ENCODE results near the gene BIRC6. TPM values are rescaled to one million over a fixed set of nuclear protein-coding genes. Genes with fewer than 3 reads are reported as not detected.

BIRC6 gene
- total and polyA plus RNA-seq, 2 of the 4 experiments (the other 2 are of a cell fraction) = 26.5 to 316 TPM

DNA sequence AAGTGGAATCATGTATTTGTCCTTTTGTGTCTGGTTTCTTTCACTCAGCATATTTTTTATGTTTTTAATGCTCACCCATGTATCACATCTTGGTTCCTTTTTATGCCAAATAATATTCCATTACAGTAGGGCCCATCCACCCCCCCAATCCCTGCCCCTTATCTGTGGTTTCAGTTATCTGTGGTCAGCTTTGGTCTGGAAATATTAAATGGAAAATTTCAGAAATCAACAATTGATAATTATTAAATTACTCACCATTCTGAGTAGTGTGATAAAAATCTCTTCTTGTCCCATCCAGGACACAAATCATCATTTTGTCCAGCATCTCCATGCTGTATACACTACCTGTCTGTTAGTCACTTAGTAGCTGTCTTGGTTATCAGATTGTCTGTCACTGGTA, 66.7 kb downstream of the BIRC6 start:
- Histone ChIP-seq H4K8ac (ENCODE audit: low read depth in 2 of 2, low read length in 2 of 2) (peak overlapping the region; percentile 61 to 76), H4K91ac (ENCODE audit: insufficient read depth, low read depth, low read length) (peak overlapping the region; percentile 41; the same call in 1 of the 2 replicates), H2AK5ac (ENCODE audit: low read depth, low read length) (0 out of 2 replicates have a peak overlapping the region, but pooled peaks have one; percentile 87), H3K14ac (replicated peaks; ENCODE audit: low read depth, low read length) (peak overlapping the region; percentile 75; the same call in 1 of the 2 replicates), H3K23ac (ENCODE audit: low read depth, low read length) (peak overlapping the region; percentile 81; the same call in 1 of the 2 replicates), H3K27me3 (ENCODE audit: control insufficient read depth, insufficient read depth, low read length) (no peaks in the 10 kb centered on the region), H2BK5ac (ENCODE audit: low read depth, low read length, poor library complexity, severe bottlenecking) (peak overlapping the region; percentile 97), H3K36me3 (ENCODE audit: control insufficient read depth, insufficient read depth, low read length) (peaks cover 5% of the 10 kb centered on the region), H3K9me1 (ENCODE audit: insufficient read depth, low read length) (peaks cover 5% of the 10 kb centered on the region; the same call in 1 of the 2 replicates), H4K5ac (ENCODE audit: low read depth, low read length) (peak overlapping the region; percentile 76; the same call in 1 of the 2 replicates), H2AK9ac (replicated peaks; ENCODE audit: low read depth, low read length, poor library complexity) (no peak overlapping the region), H3K4me2 (ENCODE audit: low read depth, low read length) (peak overlapping the region; percentile 56; the same call in 1 of the 2 replicates), H3K9me3 (ENCODE audit: control insufficient read depth, insufficient read depth, low read length) (no peaks in the 10 kb centered on the region), H4K20me1 (ENCODE audit: insufficient read depth, low read length) (peaks cover 4% of the 10 kb centered on the region; the same call in 1 of the 2 replicates), H3K4me1 (ENCODE audit: control insufficient read depth, insufficient read depth, low read length) (peaks cover 26% of the 10 kb centered on the region), H2BK120ac (ENCODE audit: low read depth, low read length) (peak overlapping the region; percentile 51), H3K56ac (ENCODE audit: extremely low read depth, insufficient read depth, low read length) (no peak overlapping the region), H2BK20ac (ENCODE audit: low read depth, low read length) (peak overlapping the region; percentile 85), H3K18ac (ENCODE audit: low read depth, low read length) (peak overlapping the region; percentile 91), H2BK15ac (ENCODE audit: low read depth, low read length) (peak overlapping the region; percentile 95; the same call in 1 of the 3 replicates), H2AFZ (replicated peaks; ENCODE audit: low read length, poor library complexity) (no peak overlapping the region), H3K27ac (ENCODE audit: insufficient read depth, low read length) (peak overlapping the region; percentile 10; the same call in 1 of the 2 replicates), H3K9ac (ENCODE audit: low read depth, low read length) (no peak overlapping the region), H3K4ac (ENCODE audit: low read depth, low read length) (peak overlapping the region; percentile 70; the same call in 1 of the 2 replicates), H3K79me1 (ENCODE audit: low read depth in 1 of 2, low read length in 2 of 2) (peaks cover 10 to 44% of the 10 kb centered on the region in 2 experiments), H3K4me3 (ENCODE audit: insufficient read depth, low read depth, low read length) (no peak overlapping the region)
- ATAC-seq (ENCODE audit: low read depth) (no peak), DNase-seq (no peak)
- TF ChIP-seq POLR2A (IDR thresholded peaks at IDR 0.05; ENCODE audit: low read depth, low read length) (no peak), CEBPB (IDR thresholded peaks at IDR 0.05; ENCODE audit: low read depth, low read length) (no peak), RCOR1 (IDR thresholded peaks at IDR 0.05; ENCODE audit: insufficient replicate concordance, low read length) (no peak), RAD21 (IDR thresholded peaks at IDR 0.05; ENCODE audit: low read length) (no peak), NFE2L2 (IDR thresholded peaks at IDR 0.05; ENCODE audit: low read depth, low read length) (no peak), MAZ (IDR thresholded peaks at IDR 0.05; ENCODE audit: borderline replicate concordance, low read depth, low read length) (no peak), BHLHE40 (IDR thresholded peaks at IDR 0.05; ENCODE audit: low read depth, low read length) (no peak), FOS (IDR thresholded peaks at IDR 0.05; ENCODE audit: low read depth, low read length) (no peak), RFX5 (IDR thresholded peaks at IDR 0.05; ENCODE audit: low read depth, low read length) (no peak)
- TF ChIP-seq, protein P1, sequence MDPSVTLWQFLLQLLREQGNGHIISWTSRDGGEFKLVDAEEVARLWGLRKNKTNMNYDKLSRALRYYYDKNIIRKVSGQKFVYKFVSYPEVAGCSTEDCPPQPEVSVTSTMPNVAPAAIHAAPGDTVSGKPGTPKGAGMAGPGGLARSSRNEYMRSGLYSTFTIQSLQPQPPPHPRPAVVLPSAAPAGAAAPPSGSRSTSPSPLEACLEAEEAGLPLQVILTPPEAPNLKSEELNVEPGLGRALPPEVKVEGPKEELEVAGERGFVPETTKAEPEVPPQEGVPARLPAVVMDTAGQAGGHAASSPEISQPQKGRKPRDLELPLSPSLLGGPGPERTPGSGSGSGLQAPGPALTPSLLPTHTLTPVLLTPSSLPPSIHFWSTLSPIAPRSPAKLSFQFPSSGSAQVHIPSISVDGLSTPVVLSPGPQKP (IDR thresholded peaks at IDR 0.05; ENCODE audit: borderline replicate concordance, low read depth, low read length) = no peak
- no TSS peak for BruUV-seq (replicated peaks)
- ChIA-PET POLR2A (ENCODE audit: unreplicated experiment) (no interaction called here), CTCF (no interaction called here)
- intact Hi-C loops (cut with micrococcal nuclease) (no loop called here), in situ Hi-C loops (cut with MboI; ENCODE audit: low sequenced_read_pairs) (no loop called here), dilution Hi-C loops (cut with HindIII; ENCODE audit: low sequenced_read_pairs, unreplicated experiment) (no loop called here)
